ENCODE results near the gene HOXC4. TPM values are rescaled to one million over a fixed set of nuclear protein-coding genes. Genes with fewer than 3 reads are reported as not detected.

The HOXC4 gene
- total and polyA plus RNA-seq, 2 experiments from 2014 or later, result not detected

DNA sequence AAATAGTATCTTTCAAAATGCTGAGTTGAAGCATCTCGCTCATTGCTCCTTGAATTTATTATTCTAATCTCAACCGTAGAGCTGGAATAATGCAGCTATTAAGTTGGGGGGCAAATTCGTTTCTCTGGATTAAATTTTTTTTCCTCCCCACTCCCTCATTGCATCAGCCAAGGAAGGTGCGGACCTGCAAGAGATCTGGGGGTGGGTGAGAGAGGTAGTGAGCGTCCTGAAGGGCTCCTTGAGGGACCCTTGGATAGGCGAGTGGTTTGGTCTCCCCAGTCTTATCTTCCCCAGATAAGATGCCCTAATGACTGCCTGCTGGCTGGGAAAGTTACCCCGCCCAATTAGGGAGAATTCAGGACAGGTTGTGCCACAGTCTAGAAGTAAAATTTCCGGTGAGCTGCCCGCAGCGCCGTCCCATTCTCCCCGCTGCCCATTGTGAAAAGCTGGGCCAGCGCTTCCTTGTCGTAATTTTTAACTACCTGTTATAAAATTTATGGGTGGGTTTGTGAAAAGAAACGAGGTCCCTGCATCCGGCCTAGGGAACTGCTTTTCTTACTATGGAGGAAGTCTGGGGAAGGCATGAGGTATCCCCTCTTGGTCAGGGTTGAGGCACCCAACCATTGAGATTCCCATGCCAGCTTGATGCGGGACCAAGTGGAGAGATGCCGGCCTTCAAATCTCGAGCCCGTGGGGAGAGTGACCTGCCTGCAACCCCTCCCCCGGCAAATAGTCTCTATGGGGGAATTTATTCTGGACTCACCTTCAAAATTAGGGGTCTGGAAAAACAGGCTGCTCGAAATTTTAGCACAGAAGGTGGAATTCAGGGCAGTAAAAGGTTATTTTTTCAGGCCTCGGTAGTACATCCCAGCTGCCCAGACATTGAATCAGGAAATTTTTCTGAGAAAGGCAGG, 38.4 kb upstream of the HOXC4 start:
- Histone ChIP-seq H3K4me3 (no peak overlapping the region), H3K4me1 (ENCODE audit: low read depth) (peaks cover 16% of the 10 kb centered on the region)

DNA sequence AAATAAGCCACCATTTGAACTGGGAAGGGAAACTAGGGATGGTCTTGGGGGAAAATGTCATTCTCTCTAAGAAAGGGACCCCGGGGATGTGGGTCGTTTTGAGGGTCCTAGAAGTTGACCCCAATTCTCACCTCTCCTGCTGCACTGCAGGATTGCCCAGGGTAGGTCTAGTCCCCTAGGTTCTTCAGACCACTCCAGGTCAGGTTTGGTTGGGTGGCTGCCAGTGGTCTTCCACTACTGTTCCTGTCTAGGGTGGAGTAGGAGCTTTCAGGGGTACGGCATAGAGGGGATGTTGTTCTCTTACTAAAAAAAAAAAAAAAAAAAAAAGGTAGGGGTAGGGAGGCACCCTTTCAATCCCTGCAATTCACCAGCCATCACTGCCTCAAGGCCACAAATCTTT, 37.6 kb upstream of the HOXC4 start:
- Histone ChIP-seq H3K4me1 (ENCODE audit: low read depth) (peaks cover 19% of the 10 kb centered on the region), H3K27ac (no peak overlapping the region), H3K36me3 (no peaks in the 10 kb centered on the region), H3K27me3 (peaks cover 100% of the 10 kb centered on the region), H3K9me3 (ENCODE audit: low read depth) (no peaks in the 10 kb centered on the region), H3K4me3 (no peak overlapping the region)
- no peak for DNase-seq (ENCODE audit: low read depth in 1 of 2, low spot score in 1 of 2)
- TF ChIP-seq, protein P1, sequence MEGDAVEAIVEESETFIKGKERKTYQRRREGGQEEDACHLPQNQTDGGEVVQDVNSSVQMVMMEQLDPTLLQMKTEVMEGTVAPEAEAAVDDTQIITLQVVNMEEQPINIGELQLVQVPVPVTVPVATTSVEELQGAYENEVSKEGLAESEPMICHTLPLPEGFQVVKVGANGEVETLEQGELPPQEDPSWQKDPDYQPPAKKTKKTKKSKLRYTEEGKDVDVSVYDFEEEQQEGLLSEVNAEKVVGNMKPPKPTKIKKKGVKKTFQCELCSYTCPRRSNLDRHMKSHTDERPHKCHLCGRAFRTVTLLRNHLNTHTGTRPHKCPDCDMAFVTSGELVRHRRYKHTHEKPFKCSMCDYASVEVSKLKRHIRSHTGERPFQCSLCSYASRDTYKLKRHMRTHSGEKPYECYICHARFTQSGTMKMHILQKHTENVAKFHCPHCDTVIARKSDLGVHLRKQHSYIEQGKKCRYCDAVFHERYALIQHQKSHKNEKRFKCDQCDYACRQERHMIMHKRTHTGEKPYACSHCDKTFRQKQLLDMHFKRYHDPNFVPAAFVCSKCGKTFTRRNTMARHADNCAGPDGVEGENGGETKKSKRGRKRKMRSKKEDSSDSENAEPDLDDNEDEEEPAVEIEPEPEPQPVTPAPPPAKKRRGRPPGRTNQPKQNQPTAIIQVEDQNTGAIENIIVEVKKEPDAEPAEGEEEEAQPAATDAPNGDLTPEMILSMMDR (IDR thresholded peaks at IDR 0.05; ENCODE audit: low read depth, low read length), result no peak

More for the DNA sequence above, 38.4 kb upstream of the HOXC4 start:
- Histone ChIP-seq H3K36me3 (no peaks in the 10 kb centered on the region), H3K27me3 (peaks cover 100% of the 10 kb centered on the region), H3K27ac (no peak overlapping the region), H3K9me3 (ENCODE audit: low read depth) (no peaks in the 10 kb centered on the region)
- TF ChIP-seq, protein P1 (IDR thresholded peaks at IDR 0.05; ENCODE audit: low read depth, low read length), result no peak
- DNase-seq (ENCODE audit: low read depth in 1 of 2, low spot score in 1 of 2), result no peak

DNA sequence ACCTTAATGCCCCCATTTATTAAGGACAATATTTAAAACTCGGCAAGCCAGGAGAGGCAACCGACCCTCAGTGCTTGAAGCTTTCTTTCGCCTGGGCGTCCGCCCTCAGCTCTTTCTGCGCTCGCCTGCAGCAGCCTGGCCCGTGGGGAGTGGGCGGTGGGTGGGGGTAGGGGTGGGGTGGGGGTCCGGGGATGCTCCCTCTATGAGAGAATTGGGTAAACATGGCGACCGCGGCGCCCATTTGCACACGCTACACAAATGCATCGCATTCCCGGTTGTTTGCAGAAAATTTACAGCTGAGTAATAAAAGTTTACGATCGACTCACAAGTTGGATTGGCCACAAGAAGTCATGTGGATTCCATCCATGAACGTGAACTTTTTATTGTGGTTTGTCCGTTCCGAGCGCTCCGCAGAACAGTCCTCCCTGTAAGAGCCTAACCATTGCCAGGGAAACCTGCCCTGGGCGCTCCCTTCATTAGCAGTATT, 37.1 kb upstream of the HOXC4 start:
- H3K4me1 ChIP-seq (ENCODE audit: low read depth), result peaks cover 19% of the 10 kb centered on the region
- no peak overlapping the region for H3K27ac ChIP-seq
- peaks cover 100% of the 10 kb centered on the region for H3K27me3 ChIP-seq
- TF ChIP-seq, protein P1 (IDR thresholded peaks at IDR 0.05; ENCODE audit: low read depth, low read length), result no peak
- no peaks in the 10 kb centered on the region for H3K36me3 ChIP-seq
- DNase-seq (ENCODE audit: low read depth in 1 of 2, low spot score in 1 of 2), result no peak
- H3K9me3 ChIP-seq (ENCODE audit: low read depth), result no peaks in the 10 kb centered on the region
- H3K4me3 ChIP-seq, result no peak overlapping the region

DNA sequence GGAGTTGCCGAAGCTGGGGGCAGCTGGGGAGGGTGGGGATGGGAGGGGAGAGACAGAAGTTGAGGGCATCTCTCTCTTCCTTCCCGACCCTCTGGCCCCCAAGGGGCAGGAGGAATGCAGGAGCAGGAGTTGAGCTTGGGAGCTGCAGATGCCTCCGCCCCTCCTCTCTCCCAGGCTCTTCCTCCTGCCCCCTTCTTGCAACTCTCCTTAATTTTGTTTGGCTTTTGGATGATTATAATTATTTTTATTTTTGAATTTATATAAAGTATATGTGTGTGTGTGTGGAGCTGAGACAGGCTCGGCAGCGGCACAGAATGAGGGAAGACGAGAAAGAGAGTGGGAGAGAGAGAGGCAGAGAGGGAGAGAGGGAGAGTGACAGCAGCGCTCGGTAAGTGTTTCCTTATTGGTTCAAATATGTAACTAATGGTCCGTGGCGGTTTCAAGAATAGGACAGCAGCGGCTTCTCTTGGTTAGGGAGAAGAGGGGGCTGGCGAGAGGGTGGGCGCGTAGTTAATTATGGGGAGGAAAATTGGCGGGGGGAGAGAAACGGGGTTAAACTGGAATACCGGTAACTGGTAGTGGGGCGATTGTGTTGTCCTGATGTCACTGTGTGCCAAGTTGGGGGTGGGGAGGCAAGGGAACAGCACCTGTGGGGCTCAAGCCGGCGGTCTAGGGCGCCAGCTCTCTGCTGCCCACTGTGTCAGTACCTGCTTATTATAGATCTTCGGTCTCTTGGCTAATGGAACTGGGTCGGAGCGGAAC, 36.4 kb upstream of the HOXC4 start:
- Histone ChIP-seq H3K4me1 (ENCODE audit: low read depth) (peaks cover 19% of the 10 kb centered on the region), H3K36me3 (no peaks in the 10 kb centered on the region), H3K27ac (no peak overlapping the region), H3K4me3 (peak overlapping the region; percentile 24), H3K27me3 (peaks cover 100% of the 10 kb centered on the region), H3K9me3 (ENCODE audit: low read depth) (no peaks in the 10 kb centered on the region)
- DNase-seq (ENCODE audit: low read depth in 1 of 2, low spot score in 1 of 2), result no peak
- TF ChIP-seq, protein P1 (IDR thresholded peaks at IDR 0.05; ENCODE audit: low read depth, low read length), result no peak

DNA sequence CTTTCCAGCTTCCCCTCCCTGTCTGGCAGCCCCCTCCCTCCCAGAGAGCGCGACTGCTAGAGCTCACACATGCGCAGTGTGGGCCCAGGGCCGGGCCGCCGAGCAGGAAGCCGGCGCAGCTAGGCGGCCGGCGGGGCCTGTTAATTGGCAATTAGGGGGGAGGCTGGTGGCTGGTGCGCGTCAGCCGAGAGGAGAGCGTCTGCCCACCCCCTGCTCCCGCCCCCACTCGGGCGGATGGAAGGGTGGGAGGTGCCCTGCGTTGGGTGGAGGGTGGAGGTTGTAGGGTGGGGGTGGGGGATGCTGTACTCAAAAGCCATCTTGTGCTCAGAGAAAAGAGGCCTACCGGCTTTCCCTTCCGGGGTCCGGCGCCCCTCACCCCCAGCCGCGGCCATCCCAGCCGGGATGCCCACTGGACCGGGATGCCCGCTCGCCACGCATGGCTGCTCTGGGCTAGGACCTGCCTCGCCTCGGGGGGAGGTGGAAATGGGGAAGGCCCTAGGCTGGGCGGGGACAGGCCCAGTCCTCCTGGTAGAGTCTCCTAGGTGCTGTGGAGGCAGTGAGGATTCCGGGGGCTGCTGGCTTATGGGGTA, 35.7 kb upstream of the HOXC4 start:
- no peaks in the 10 kb centered on the region for H3K36me3 ChIP-seq
- DNase-seq (ENCODE audit: low read depth in 1 of 2, low spot score in 1 of 2), result peak; percentile 34 to 71
- no peaks in the 10 kb centered on the region for H3K9me3 ChIP-seq (ENCODE audit: low read depth)
- TF ChIP-seq, protein P1 (IDR thresholded peaks at IDR 0.05; ENCODE audit: low read depth, low read length), result no peak
- peak overlapping the region; percentile 24 for H3K4me3 ChIP-seq
- H3K27me3 ChIP-seq, result peaks cover 100% of the 10 kb centered on the region
- no peak overlapping the region for H3K27ac ChIP-seq
- H3K4me1 ChIP-seq (ENCODE audit: low read depth), result peaks cover 19% of the 10 kb centered on the region
